Measurements from ENCODE around the gene MAN2C1. TPM values are rescaled to one million over a fixed set of nuclear protein-coding genes. Genes with fewer than 3 reads are reported as not detected.
"Not testable (repeated sequence)": the region's sequence is repeated elsewhere in the genome, so short reads cannot be mapped to it uniquely, and the experiment has no call there.

Gene MAN2C1
- total RNA-seq, 1 donor from 2014 or later: 70.3 TPM

- no peak for DNase-seq
These were observed 7.6 kb downstream of the MAN2C1 start for GRCh38 chr15:75360856-75361255.

GRCh38 chr15:75360391-75360790 is 8.0 kb downstream of the MAN2C1 start:
- no peak for DNase-seq

- no peak for DNase-seq
These were observed 8.7 kb downstream of the MAN2C1 start for GRCh38 chr15:75359537-75360250.

GRCh38 chr15:75358771-75359536 is 9.5 kb downstream of the MAN2C1 start:
- no peak for DNase-seq

GRCh38 chr15:75357976-75358673 is 10.3 kb downstream of the MAN2C1 start:
- no peak for DNase-seq

- DNase-seq: no peak
These were observed 11.9 kb downstream of the MAN2C1 start for GRCh38 chr15:75356517-75356916.

GRCh38 chr15:75356006-75356405 is 12.4 kb downstream of the MAN2C1 start:
- DNase-seq: no peak

GRCh38 chr15:75355369-75355768 is 13.0 kb downstream of the MAN2C1 start:
- no peak for DNase-seq

GRCh38 chr15:75354454-75354853 is 14.0 kb downstream of the MAN2C1 start:
- DNase-seq: no peak

- no peak for DNase-seq
These were observed 14.8 kb downstream of the MAN2C1 start for GRCh38 chr15:75353604-75354003.

- DNase-seq: no peak
These were observed 16.0 kb downstream of the MAN2C1 start for GRCh38 chr15:75352186-75353080.

- DNase-seq: no peak
These were observed 17.6 kb downstream of the MAN2C1 start for GRCh38 chr15:75350601-75351361.

- no peak for DNase-seq
These were observed 18.4 kb downstream of the MAN2C1 start for GRCh38 chr15:75349851-75350588.

- not testable (repeated sequence) for DNase-seq
These were observed 19.1 kb downstream of the MAN2C1 start for GRCh38 chr15:75349351-75349669.

GRCh38 chr15:75348562-75349350 is 19.7 kb downstream of the MAN2C1 start:
- no peak for DNase-seq

GRCh38 chr15:75348034-75348561 is 20.3 kb downstream of the MAN2C1 start:
- no peak for DNase-seq

GRCh38 chr15:75347222-75348033 is 21.0 kb downstream of the MAN2C1 start:
- peak; percentile 73 for DNase-seq

- no peak for DNase-seq
These were observed 21.6 kb downstream of the MAN2C1 start, which contains the start of gene NEIL1 for GRCh38 chr15:75346796-75347221. Gene NEIL1 (plus strand): TSS chr15:75347039. CDS start chr15:75348906, 1,867 bp downstream.

- not testable (repeated sequence) for DNase-seq
These were observed 24.5 kb downstream of the MAN2C1 start for GRCh38 chr15:75343953-75344352.

All from occipital lobe (tissue), 2 donors.